Suprapubic skin (tissue), 4 donors: ENCODE measurements around the gene TP73. TPM values are rescaled to one million over a fixed set of nuclear protein-coding genes. Genes with fewer than 3 reads are reported as not detected.

Experiments
- DNase-seq, 2 donors: peaks; one replicate each; pipeline ENCODE4 v3.0.0-alpha.2; 2019; ENCODE audit warnings: low spot score in 2 of 2
- H3K27ac ChIP-seq: fragments of 200-600 bp; sonication (generic); one replicate; pipeline ENCODE4 v1.5.1; 2019
- H3K27me3 ChIP-seq: fragments of 200-600 bp; sonication (generic); one replicate; pipeline ENCODE4 v1.5.1; 2019
- H3K36me3 ChIP-seq: fragments of 200-600 bp; sonication (generic); one replicate; pipeline ENCODE4 v1.5.1; 2019
- H3K4me1 ChIP-seq: fragments of 200-600 bp; sonication (generic); one replicate; pipeline ENCODE4 v1.5.1; 2019
- H3K4me3 ChIP-seq: fragments of 200-600 bp; sonication (generic); one replicate; pipeline ENCODE4 v1.5.1; 2019; ENCODE audit warnings: mild to moderate bottlenecking
- H3K9me3 ChIP-seq: fragments of 200-600 bp; sonication (generic); one replicate; pipeline ENCODE4 v1.5.1; 2019
- EP300 ChIP-seq: sonication (generic); formaldehyde crosslinking; IDR thresholded peaks from one replicate; pipeline ENCODE4 v1.6.1; 2017; ENCODE audit warnings: antibody characterized with exemption
- POLR2A ChIP-seq, 2 donors: fragments of 450-650 bp; IDR thresholded peaks; one replicate each; pipeline ENCODE4 v1.6.1; 2017; ENCODE audit warnings: antibody characterized with exemption in 2 of 2, mild to moderate bottlenecking in 2 of 2, moderate library complexity in 2 of 2
- POLR2AphosphoS5 ChIP-seq, 3 donors: sonication (generic); formaldehyde crosslinking; IDR thresholded peaks; one replicate each; pipeline ENCODE4 v1.6.1; 2017; ENCODE audit warnings: antibody characterized with exemption in 3 of 3
- WGBS: methylation state at CpG from one replicate; pipeline ENCODE4 v1.1.5; 2018; 5-methylcytosine and 5-hydroxymethylcytosine counted together
- total RNA-seq, 4 donors: library from RNA; depleted of rRNA; stranded (reverse); fragments of >200 nt; gene quantifications; one replicate each; pipeline ENCODE4 v1.1.0, GENCODE V29; 2016
- TF ChIP-seq, protein P1 (sequence below), 2 donors: fragments of 200-600 bp in 1 of 2; fragments of 450-650 bp in 1 of 2; sonication (generic) in 1 of 2; IDR thresholded peaks; one replicate each; pipeline ENCODE4 v1.5.1; 2016 to 2019; ENCODE audit warnings: antibody characterized with exemption in 2 of 2, mild to moderate bottlenecking in 1 of 2, moderate library complexity in 1 of 2

Gene TP73
- total RNA-seq, 4 donors from 2014 or later, result 8.8 to 24.7 (median 16.9) TPM

DNA sequence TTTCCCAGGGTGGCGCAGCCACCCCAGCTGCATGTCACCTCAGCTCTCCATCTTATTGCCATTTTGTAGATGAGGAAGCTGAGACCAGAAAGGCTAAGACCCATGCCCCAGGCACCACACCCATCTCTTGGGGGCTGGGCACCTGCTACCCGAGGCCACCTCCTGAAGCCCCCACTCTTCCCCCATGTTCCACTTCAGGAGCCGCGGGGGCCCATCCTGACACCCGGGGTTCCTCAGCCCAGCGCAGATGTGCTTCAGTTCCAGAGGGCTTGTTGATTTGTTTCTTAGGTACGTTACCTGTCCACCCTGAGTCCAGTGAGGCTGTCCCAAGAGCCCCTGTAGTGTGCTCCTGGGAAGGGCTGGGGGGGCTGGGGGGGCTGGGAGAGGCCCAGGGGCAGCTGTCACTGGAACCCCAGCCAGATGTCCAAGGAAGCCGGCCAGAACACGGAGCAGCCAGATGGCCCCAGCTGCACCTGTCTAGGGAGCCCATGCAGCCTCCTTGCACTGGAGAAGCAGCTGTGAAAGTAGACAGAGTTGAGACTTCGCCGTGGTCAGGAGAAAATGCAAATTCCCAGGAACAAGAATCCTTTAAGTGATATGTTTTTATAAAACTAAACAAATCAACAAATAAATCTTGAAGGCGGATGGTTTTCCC is 82.8 kb downstream of the TP73 start:
- Histone ChIP-seq H3K36me3 (peaks cover 48% of the 10 kb centered on the region), H3K27ac (no peak overlapping the region), H3K9me3 (no peaks in the 10 kb centered on the region), H3K27me3 (no peaks in the 10 kb centered on the region), H3K4me1 (peaks cover 16% of the 10 kb centered on the region), H3K4me3 (no peak overlapping the region)
- 85% methylated on average over 11 of the region's 12 CpGs for WGBS
- TF ChIP-seq, protein P1, sequence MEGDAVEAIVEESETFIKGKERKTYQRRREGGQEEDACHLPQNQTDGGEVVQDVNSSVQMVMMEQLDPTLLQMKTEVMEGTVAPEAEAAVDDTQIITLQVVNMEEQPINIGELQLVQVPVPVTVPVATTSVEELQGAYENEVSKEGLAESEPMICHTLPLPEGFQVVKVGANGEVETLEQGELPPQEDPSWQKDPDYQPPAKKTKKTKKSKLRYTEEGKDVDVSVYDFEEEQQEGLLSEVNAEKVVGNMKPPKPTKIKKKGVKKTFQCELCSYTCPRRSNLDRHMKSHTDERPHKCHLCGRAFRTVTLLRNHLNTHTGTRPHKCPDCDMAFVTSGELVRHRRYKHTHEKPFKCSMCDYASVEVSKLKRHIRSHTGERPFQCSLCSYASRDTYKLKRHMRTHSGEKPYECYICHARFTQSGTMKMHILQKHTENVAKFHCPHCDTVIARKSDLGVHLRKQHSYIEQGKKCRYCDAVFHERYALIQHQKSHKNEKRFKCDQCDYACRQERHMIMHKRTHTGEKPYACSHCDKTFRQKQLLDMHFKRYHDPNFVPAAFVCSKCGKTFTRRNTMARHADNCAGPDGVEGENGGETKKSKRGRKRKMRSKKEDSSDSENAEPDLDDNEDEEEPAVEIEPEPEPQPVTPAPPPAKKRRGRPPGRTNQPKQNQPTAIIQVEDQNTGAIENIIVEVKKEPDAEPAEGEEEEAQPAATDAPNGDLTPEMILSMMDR (IDR thresholded peaks at IDR 0.05), result no peak
- no peak for TF ChIP-seq EP300
- TF ChIP-seq POLR2A (IDR thresholded peaks at IDR 0.05), result no peak
- no peak for TF ChIP-seq POLR2AphosphoS5 (IDR thresholded peaks at IDR 0.05)
- no peak for DNase-seq

DNA sequence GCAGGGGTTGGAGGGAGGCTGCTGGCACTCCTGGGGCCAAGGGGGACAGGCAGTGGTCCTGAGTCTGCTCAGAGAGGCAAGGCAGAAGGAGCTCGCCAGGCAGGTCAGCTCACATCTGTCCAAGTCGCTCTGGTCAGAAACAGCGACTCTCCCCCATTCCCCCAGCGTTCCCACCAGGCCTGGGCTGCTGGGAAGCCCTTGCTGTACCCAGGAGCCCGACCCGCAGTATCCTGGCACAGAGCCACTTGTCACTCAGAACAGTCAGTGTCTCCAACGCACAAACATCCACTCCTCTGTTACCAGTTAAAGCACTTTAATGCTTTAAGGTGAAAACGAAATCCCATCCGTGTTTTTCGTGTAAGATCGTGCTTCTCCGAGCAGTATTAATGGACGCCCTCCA is 83.4 kb downstream of the TP73 start:
- Histone ChIP-seq H3K4me3 (no peak overlapping the region), H3K27me3 (no peaks in the 10 kb centered on the region), H3K4me1 (peaks cover 16% of the 10 kb centered on the region), H3K27ac (no peak overlapping the region), H3K9me3 (no peaks in the 10 kb centered on the region), H3K36me3 (peaks cover 48% of the 10 kb centered on the region)
- TF ChIP-seq, protein P1 (IDR thresholded peaks at IDR 0.05), result no peak
- TF ChIP-seq POLR2A (IDR thresholded peaks at IDR 0.05) (no peak), EP300 (no peak), POLR2AphosphoS5 (IDR thresholded peaks at IDR 0.05) (no peak)
- DNase-seq, result no peak
- WGBS, result 81% methylated on average over 13 of the region's 13 CpGs

DNA sequence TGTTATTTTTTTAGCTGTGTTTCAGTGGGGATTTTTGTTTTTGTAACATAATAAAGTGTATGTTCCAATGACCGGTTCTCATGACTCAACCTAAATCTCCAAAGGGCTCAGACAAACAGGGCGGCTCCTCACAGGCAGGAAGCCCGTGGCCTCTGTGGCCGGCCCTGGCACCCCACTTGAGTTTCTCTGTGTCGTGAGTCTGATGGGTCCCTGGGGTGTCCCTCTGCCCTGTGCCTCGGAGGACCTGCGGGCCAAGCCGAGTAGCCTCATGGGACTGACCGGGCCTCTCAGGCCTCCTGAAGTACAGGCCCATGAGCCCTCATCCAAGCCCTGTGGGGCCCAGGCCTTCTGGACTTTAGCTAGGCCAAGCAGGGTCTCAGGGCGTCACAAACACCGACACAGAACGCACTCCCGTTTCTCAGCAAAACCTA is 83.8 kb downstream of the TP73 start:
- H3K36me3 ChIP-seq, result peaks cover 51% of the 10 kb centered on the region
- no peak overlapping the region for H3K4me3 ChIP-seq
- no peaks in the 10 kb centered on the region for H3K27me3 ChIP-seq
- no peak for DNase-seq
- 83% methylated on average over 13 of the region's 13 CpGs for WGBS
- no peak overlapping the region for H3K27ac ChIP-seq
- TF ChIP-seq EP300 (no peak), POLR2A (IDR thresholded peaks at IDR 0.05) (no peak), POLR2AphosphoS5 (IDR thresholded peaks at IDR 0.05) (no peak)
- TF ChIP-seq, protein P1 (IDR thresholded peaks at IDR 0.05), result no peak
- no peaks in the 10 kb centered on the region for H3K9me3 ChIP-seq
- peaks cover 16% of the 10 kb centered on the region for H3K4me1 ChIP-seq

DNA sequence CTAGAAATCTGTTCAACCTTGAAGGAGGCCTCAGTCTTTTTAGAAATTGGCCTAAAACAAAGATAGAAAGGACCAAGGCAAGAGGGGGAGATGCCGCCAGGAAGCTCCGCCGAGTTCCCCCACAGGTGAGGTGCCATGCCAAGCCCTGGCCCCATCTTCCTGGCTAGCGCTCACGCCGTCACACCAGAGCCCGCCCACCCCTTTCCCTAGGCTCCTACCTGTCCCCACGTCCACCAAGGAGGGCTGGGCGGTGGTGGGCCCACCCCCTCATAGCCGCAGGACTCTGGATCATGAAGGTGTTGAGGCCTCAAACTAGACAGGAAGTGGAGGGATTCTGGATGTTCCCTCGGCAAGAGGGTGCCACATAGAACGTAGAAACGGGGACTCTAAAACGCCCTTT is 84.4 kb downstream of the TP73 start:
- 79% methylated on average over 14 of the region's 14 CpGs for WGBS
- H3K4me3 ChIP-seq, result no peak overlapping the region

DNA sequence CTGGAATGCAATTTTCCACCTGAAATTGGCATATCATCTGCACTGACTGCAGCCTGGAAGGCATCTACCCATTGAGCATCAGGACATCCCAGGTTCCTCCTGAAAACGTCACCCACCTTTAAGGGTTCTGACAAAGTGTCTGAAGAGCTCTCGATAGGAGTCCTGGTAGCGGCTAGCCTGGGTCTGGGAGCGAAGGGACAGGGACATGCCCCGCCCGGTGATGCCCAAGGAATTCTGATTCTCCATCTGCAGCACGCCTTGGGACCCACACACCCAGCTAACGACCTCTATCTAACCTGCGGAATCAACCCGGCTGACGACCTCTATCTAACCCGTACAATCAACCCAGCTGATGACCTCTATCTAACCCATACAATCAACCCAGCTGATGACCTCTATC is 86.6 kb downstream of the TP73 start:
- Histone ChIP-seq H3K27ac (no peak overlapping the region), H3K36me3 (peaks cover 68% of the 10 kb centered on the region), H3K4me3 (no peak overlapping the region), H3K27me3 (no peaks in the 10 kb centered on the region), H3K4me1 (peaks cover 11% of the 10 kb centered on the region), H3K9me3 (no peaks in the 10 kb centered on the region)
- TF ChIP-seq POLR2A (IDR thresholded peaks at IDR 0.05) (no peak), POLR2AphosphoS5 (IDR thresholded peaks at IDR 0.05) (no peak), EP300 (no peak)
- TF ChIP-seq, protein P1 (IDR thresholded peaks at IDR 0.05), result no peak
- no peak for DNase-seq
- 90% methylated on average over 12 of the region's 12 CpGs for WGBS

More for the DNA sequence above, 84.4 kb downstream of the TP73 start:
- TF ChIP-seq POLR2A (IDR thresholded peaks at IDR 0.05) (no peak), EP300 (no peak), POLR2AphosphoS5 (IDR thresholded peaks at IDR 0.05) (no peak)
- TF ChIP-seq, protein P1 (IDR thresholded peaks at IDR 0.05), result no peak
- Histone ChIP-seq H3K36me3 (peaks cover 55% of the 10 kb centered on the region), H3K27ac (no peak overlapping the region), H3K27me3 (no peaks in the 10 kb centered on the region), H3K9me3 (no peaks in the 10 kb centered on the region), H3K4me1 (peaks cover 11% of the 10 kb centered on the region)
- no peak for DNase-seq
